HepG2 (cell line): ENCODE results near the gene HOXA5. TPM values are rescaled to one million over a fixed set of nuclear protein-coding genes. Genes with fewer than 3 reads are reported as not detected.

Experiments
- DNMT3B ChIP-seq: conservative IDR thresholded peaks from 2 replicates; pipeline ENCODE4 v1.6.1; 2016; ENCODE audit warnings: missing biosample characterization, control low read depth
- GATA4 ChIP-seq: sonication (generic); IDR thresholded peaks from 2 replicates; pipeline ENCODE4 v1.6.1; 2016; ENCODE audit warnings: antibody characterized with exemption, low read depth, borderline replicate concordance
- HDAC2 ChIP-seq: sonication (generic); formaldehyde crosslinking; IDR thresholded peaks from 2 replicates; pipeline ENCODE4 v1.4.0; 2020; ENCODE audit warnings: missing genetic modification reagents
- IRF1 ChIP-seq: sonication (generic); formaldehyde crosslinking; IDR thresholded peaks from 2 replicates; pipeline ENCODE4 v1.4.0; 2020; ENCODE audit warnings: low read depth, mild to moderate bottlenecking, missing genetic modification reagents
- NAIF1 ChIP-seq: sonication (generic); formaldehyde crosslinking; IDR thresholded peaks from 2 replicates; pipeline ENCODE4 v1.5.0; 2020; ENCODE audit warnings: mild to moderate bottlenecking, missing genetic modification reagents, borderline replicate concordance
- POLR2AphosphoS5 ChIP-seq: IDR thresholded peaks from 2 replicates; pipeline ENCODE4 v1.6.1; 2012; ENCODE audit warnings: low read depth, low read length
- SOX6 ChIP-seq, 2 experiments: fragments of 450-650 bp in 1 of 2; sonication (generic) in 1 of 2; formaldehyde crosslinking in 1 of 2; IDR thresholded peaks; 2 replicates each; pipeline versions ENCODE4 v1.4.0 to v1.6.1; 2017 to 2020; ENCODE audit warnings: antibody characterized with exemption in 1 of 2, mild to moderate bottlenecking in 1 of 2, missing genetic modification reagents in 1 of 2
- TBL1XR1 ChIP-seq: fragments of 150-350 bp; IDR thresholded peaks from 2 replicates; pipeline ENCODE4 v1.6.1; 2014; ENCODE audit warnings: borderline replicate concordance, low read length; ENCODE audit not compliant: partially characterized antibody
- TOPORS ChIP-seq: sonication (generic); formaldehyde crosslinking; IDR thresholded peaks from 2 replicates; pipeline ENCODE4 v1.8.0; 2023; ENCODE audit warnings: mild to moderate bottlenecking, missing genetic modification reagents
- ZNF891 ChIP-seq: sonication (generic); formaldehyde crosslinking; IDR thresholded peaks from 2 replicates; pipeline ENCODE4 v1.5.0; 2020; ENCODE audit warnings: mild to moderate bottlenecking, missing genetic modification reagents
- ZSCAN30 ChIP-seq: sonication (generic); formaldehyde crosslinking; IDR thresholded peaks from 2 replicates; pipeline ENCODE4 v1.5.0; 2020; ENCODE audit warnings: mild to moderate bottlenecking, missing genetic modification reagents
- polyA plus RNA-seq, 8 experiments: library from polyadenylated mRNA; depleted of rRNA in 3 of 8; stranded (reverse) in 7 of 8; unstranded in 1 of 8; fragments of >200 nt; fragmentation: Illumina TruSeq in 4 of 8; extraction: Trizol in 4 of 8; gene quantifications; 2 replicates each; pipeline versions ENCODE4 v1.2.1 to v1.2.3, GENCODE V29; 2011 to 2016; ENCODE audit warnings: low read depth in 4 of 8, missing spikeins in 1 of 8, mixed read lengths in 1 of 8; ENCODE audit not compliant: insufficient read depth in 1 of 8
- total RNA-seq, 5 experiments: library from RNA; depleted of rRNA; stranded (reverse); fragments of >200 nt; fragmentation: Illumina TruSeq; extraction: Trizol; gene quantifications; 2 replicates each; pipeline ENCODE4 v1.2.3, GENCODE V29; 2016; ENCODE audit warnings: low read depth in 1 of 5
- TF ChIP-seq, protein P1 (sequence below): sonication (generic); formaldehyde crosslinking; IDR thresholded peaks from 2 replicates; pipeline ENCODE4 v1.5.0; 2020; ENCODE audit warnings: mild to moderate bottlenecking, missing genetic modification reagents
- TF ChIP-seq, protein P2 (sequence below): sonication (generic); formaldehyde crosslinking; IDR thresholded peaks from 2 replicates; pipeline ENCODE4 v1.8.0; 2022; ENCODE audit warnings: missing genetic modification reagents, mild to moderate bottlenecking, inconsistent platforms, borderline replicate concordance

The HOXA5 gene
- total and polyA plus RNA-seq, 2 of the 13 experiments (the other 11 are each of a cell fraction or from before 2014, with no cell fraction given): 3.2 to 3.6 TPM

DNA sequence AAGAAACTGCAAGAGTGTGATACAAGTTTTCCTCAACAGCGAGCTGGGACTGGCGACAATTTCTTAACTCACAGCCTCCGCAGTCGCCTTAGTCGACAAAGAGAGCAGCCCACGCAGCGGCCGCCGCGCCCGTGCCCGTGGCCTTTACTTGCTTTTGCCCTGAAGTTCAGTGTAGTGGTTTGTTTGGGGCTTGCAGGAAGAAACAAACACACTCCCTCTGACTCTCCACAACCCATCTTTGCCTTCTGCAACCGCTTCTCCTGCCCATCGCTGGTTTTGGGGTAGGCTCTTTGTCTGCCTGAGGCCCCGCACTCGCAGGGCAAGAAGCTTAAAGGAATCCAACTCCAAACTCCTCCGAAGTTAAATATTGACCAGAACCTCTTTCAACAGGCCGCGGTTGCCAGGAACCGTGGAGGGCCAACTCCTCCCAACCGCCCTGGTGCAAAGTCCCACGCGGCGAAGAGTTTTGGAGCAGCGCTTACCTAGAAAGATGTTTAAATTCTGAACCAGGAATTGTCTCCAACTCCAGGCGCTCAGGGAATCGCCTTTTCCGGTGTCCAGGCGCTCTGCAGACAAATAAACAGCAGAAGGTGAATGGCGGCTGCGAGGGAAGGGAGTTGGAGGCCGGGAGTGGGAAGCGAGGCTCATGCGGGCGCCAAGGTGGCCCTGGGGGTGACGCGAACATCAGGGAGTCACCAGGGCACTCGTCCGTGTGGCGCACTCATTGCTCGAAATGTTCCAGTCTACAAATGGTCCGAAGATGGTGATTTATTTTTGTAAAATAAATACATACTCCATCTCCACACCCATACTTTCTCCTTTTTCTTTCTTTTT lies 21.2 kb downstream of the HOXA5 start (continued):
- TF ChIP-seq POLR2AphosphoS5: peak; percentile 93
- TF ChIP-seq GATA4: peak; percentile 10; the same call in 1 of the 2 replicates
- 0 out of 2 replicates have a peak, but pooled peaks have one; percentile 36 for TF ChIP-seq NAIF1 (CRISPR knock-in tag)
- no peak; the same call in 1 of the 2 replicates for TF ChIP-seq TOPORS (CRISPR knock-in tag)
- TF ChIP-seq ZNF891 (CRISPR knock-in tag): no peak
- TF ChIP-seq, protein P1, sequence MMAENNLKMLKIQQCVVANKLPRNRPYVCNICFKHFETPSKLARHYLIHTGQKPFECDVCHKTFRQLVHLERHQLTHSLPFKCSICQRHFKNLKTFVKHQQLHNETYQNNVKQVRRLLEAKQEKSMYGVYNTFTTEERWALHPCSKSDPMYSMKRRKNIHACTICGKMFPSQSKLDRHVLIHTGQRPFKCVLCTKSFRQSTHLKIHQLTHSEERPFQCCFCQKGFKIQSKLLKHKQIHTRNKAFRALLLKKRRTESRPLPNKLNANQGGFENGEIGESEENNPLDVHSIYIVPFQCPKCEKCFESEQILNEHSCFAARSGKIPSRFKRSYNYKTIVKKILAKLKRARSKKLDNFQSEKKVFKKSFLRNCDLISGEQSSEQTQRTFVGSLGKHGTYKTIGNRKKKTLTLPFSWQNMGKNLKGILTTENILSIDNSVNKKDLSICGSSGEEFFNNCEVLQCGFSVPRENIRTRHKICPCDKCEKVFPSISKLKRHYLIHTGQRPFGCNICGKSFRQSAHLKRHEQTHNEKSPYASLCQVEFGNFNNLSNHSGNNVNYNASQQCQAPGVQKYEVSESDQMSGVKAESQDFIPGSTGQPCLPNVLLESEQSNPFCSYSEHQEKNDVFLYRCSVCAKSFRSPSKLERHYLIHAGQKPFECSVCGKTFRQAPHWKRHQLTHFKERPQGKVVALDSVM (CRISPR knock-in tag): 0 out of 2 replicates have a peak, but pooled peaks have one; percentile 14
- peak; percentile 42 for TF ChIP-seq HDAC2 (CRISPR knock-in tag)
- no peak for TF ChIP-seq TBL1XR1
- TF ChIP-seq, protein P2, sequence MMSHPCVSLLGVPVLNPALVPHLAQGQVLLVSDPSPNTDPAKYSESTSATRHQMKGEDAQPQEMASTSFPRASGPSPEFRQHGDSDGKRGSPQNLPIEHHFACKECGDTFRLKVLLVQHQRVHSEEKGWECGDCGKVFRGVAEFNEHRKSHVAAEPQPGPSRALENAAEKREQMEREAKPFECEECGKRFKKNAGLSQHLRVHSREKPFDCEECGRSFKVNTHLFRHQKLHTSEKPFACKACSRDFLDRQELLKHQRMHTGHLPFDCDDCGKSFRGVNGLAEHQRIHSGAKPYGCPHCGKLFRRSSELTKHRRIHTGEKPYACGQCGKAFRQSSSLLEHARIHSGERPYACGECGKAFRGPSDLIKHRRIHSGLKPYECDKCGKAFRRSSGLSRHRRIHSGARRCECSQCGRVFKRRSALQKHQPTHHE (CRISPR knock-in tag): no peak
- TF ChIP-seq DNMT3B (CRISPR knock-in tag): 0 out of 2 replicates have a peak, but pooled peaks have one; percentile 51
- no peak for TF ChIP-seq SOX6 (IDR thresholded peaks at IDR 0.05)
- TF ChIP-seq SOX6 (CRISPR knock-in tag; IDR thresholded peaks at IDR 0.05): peak; percentile 85
- no peak for TF ChIP-seq ZSCAN30 (CRISPR knock-in tag)
- no peak for TF ChIP-seq IRF1 (CRISPR knock-in tag)
- TF ChIP-seq, all 625 proteins: peak for 209
